GM19468 (cell line): ENCODE results near the gene PYGL.
"Not testable (repeated sequence)": the region's sequence is repeated elsewhere in the genome, so short reads cannot be mapped to it uniquely, and the experiment has no call there.

ENCODE experiments used
- ATAC-seq: cut with Tn5 transposase; IDR thresholded peaks from one replicate; pipeline ENCODE4 v1.9.1; 2021; ENCODE audit warnings: mild to moderate bottlenecking, moderate library complexity, moderate number of reproducible peaks; ENCODE audit not compliant: unreplicated experiment; ENCODE audit errors: extremely low read depth

Gene PYGL

DNA sequence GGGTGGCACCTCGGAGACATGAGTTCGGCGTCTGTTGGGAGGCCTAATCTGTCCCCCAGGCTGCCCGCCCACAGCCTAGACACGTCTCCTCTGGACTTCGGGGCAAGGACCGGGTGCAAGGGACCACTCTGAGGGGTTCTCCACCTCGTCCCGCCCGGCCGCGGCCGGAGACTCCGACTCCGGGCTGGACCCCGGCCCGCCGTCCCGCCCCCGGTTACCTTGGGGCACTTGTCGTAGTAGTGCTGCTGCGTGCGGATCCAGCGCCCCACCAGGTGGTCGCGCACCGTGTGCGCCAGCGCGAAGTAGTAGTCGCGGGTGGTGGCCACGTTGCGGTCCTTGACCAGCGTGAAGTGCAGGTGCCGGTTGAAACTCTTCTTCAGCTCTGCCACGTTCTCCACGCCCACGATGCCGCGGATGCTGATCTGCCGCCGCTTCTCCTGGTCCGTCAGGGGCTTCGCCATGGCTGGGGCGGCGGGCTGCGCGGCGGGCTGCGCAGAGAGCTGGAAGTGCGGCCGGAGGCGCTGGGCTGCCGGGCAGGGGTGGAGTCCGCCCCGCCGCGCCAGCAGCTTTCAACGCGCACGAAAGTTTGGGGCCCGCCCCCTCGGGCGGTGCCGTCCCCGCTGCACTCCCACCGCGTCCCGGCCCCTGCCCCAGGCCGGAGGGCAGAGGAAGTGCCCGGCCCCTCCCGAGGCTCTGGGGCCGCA lies at the start of gene PYGL:
Gene PYGL, minus strand, starts transcription at position 541 of the 704 bp plus-strand sequence. Its CDS starts 80 bp downstream, at position 461.
- ATAC-seq = no peak

DNA sequence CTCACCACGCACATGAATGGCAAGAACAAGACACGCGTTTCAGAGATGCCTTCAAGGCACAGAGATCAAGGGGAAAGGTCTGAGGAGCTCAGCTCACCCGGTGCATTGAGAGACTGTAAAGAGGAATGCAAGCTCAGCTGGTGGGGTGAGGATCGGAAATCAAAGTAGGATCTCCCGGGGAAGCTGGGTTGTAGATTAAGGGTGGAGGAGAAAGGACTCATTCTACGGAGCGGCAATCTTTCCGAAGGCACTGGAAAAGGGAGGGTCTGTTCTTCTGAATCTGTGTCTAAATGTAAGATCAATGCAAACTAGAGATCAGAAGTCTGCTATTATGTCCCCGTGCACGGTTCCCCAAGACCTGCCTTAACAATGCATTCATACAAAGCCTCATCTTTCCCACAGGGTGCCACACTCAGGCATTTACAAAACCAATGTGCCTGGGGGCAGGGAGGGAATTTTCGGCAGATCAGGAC lies 41.6 kb upstream of the PYGL start:
- no peak for ATAC-seq

DNA sequence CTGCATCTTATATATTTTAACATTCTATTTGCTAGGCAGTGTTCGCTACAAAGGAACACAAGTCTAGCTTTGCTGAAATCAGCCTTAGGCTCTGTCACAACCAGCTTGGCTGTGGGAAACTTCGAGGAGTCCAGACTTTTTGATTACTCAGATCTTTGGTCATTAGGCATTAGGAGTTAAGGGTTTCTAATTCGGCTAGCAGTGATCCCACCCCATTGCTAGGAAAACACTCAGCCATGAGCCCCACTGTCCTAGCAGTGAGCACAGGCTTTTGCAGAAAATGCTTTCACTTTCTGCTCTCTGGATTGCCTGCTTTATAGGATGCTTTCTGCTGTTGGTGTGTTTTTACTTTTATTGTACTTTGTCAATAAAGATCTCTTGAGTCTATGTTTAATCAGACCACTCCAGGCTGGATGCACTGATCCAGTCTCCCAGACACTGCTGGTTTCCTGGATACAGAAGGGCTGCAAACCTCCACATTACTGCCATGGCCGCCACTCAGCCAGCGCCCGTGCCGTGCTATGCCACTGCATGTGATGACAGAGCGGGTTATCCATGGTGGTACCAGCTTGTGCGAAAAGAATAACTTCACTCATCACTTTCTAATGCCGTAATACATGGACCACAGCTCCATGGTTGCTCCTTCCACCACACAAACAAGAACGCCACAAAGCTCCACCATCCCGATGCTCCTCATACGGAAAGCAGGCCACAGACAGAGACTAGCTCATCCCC lies 41.0 kb upstream of the PYGL start:
- no peak for ATAC-seq

GRCh38 chr14:50984036-50984710 lies 39.9 kb upstream of the PYGL start:
- ATAC-seq = no peak

GRCh38 chr14:50979941-50980850 lies 35.9 kb upstream of the PYGL start:
- ATAC-seq = no peak

- peak; percentile 84 for ATAC-seq
Observed at GRCh38 chr14:50978888-50979287, 34.6 kb upstream of the PYGL start.

- ATAC-seq = no peak
Observed at GRCh38 chr14:50978529-50978871, 34.2 kb upstream of the PYGL start.

DNA sequence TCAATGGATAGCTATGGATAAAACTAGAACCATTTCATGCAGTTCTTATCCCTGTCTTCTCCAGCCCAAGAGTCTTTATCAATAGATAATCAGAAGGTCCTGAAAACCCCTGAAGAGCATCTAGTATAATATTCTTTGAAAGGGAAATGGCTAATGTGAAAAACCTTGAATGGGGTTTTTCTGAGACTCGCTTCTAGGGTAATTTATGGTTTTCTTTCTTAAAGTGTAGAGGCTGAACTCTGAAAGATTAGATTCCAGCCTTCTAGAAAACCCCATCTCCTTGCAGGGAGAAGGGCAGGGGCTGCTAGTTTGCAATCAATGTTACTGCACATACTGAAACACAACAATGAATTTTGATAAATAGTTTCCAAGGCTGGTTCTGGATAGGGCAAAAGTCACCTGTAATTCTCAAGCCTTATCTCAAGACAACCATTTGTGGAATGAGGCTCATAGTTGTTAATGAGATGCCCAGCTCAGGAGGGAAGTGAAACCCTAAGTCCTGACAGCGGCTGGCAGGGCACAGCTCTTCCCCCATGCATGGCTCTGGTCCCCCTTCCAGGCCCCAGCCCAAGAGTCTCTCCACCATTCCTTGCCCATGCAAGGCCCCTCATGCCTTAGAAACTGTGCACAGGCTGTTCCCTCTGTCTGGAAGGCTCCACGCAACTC lies 33.7 kb upstream of the PYGL start:
- ATAC-seq = peak; percentile 13

DNA sequence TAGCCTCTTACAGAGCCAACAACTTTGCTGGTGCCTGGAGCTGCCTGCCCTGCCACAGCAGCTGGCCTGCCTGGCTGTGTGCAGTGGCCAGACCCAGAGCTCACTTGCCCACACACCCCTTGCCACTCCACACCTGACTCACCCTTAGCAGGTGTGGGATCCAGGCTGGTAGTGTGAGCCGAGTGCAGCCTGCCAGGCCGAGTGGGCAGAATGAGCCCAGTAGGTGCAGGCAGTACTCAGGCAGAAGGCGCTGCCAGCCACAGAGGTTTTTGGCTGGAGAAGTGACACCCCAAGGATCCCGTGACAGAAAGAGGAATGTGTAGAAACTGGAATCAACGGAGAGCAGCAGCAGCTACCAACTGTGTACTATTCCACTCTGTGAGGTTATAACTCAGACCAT lies 29.8 kb upstream of the PYGL start:
- ATAC-seq = no peak

DNA sequence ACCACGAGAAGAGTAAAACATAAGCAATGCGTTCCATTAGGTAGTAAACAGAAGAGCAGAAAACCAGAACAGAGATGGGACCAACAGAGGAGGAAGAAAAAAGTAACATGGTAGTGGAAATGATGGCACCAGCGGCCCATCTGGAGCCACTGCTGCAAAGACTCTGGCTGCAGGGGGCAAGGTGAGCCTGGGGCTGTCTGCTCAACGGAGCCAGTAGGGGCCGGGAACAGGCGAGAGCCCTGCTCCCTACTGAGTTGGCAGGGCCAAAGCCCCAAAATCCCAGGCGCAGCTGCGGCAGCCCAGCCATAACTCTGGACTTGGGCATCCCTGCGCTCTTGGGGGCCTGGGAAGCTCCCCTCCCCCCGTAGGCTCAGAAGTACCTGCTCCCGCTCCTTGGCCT lies 28.5 kb upstream of the PYGL start:
- no peak for ATAC-seq

- ATAC-seq = no peak
Observed at GRCh38 chr14:50970886-50971781, 26.9 kb upstream of the PYGL start.

- ATAC-seq = no peak
Observed at GRCh38 chr14:50967790-50968189, 23.5 kb upstream of the PYGL start.

- ATAC-seq = no peak
Observed at GRCh38 chr14:50967103-50967502, 22.8 kb upstream of the PYGL start.

DNA sequence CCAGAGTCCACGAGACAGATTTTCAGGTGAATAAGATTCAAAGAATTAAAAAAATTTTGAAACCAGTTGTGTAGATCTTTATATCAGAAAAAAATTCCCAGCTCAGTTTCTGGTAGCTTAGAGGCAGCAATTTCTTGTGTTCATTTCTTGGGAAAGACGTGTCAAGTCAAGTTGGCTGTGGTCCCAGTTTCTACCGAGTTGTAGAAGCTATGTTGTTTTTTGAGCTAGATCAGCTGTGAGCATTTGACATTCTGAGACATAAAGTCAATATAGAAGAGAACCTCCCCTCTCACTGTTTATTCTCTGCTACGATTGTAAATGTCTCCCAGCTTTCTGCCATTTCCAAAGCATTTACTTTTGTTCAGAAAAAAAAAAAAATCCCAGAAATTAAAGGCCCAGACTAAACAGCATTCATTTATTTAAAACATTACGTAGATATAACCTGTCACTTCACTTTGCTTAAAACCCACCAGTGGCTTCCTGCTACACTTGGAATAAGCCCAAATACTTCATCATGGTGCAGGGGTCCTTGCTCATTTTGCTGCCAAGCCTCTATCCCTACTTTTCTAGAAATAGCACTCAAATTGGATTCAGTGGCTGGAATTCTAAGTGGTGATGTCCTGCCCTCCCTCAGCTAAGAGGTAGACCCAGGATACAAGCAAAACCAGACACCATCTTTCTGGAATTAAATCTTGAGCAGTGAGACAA lies 20.6 kb upstream of the PYGL start:
- ATAC-seq = no peak

DNA sequence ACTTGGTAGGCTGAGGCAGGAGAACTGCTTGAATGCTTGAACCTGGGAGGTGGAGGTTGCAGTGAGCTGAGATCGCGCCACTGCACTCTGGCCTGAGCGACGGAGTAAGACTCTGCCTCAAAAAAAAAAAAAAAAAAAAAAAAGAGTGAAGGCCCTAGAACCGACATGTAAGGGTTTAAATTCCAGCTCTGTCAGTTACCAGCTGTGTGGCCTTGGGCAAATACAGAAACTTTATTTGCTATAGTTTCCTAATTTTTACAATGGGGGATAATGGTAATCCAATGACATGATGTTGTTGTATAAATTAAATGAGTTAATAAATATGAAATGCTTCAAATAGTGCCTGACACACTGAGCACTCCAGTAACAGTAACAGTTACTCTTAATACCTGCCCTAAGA lies 19.6 kb upstream of the PYGL start:
- no peak for ATAC-seq

DNA sequence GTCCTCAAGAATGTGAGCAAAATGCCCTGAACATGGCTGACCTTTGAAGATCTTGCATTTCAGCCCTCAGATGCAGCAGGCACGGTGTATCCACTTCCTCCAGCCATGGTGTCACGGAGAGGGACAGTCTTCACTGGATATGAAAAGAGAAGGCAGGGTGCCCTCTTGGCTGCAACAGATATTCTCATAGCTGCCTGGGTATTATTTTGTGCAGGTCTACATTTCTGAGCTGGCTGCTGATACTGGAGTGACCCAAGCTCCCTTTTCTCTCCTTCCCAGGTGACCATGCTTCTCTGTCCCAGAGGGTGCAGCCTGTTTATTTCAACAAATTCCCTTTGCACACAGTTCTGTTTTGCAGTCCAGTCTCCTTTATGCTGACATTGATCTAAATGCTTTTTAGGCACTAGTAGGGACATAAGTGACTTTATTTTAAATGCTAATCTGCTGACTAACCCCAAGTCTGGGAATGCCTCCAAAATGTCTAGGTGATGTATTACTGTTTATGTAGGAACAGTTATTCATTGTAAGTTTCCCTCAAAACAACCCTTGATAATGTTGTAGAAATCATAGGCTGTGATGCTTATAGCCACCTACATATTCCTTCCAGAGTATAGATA lies 17.4 kb upstream of the PYGL start:
- ATAC-seq = no peak

DNA sequence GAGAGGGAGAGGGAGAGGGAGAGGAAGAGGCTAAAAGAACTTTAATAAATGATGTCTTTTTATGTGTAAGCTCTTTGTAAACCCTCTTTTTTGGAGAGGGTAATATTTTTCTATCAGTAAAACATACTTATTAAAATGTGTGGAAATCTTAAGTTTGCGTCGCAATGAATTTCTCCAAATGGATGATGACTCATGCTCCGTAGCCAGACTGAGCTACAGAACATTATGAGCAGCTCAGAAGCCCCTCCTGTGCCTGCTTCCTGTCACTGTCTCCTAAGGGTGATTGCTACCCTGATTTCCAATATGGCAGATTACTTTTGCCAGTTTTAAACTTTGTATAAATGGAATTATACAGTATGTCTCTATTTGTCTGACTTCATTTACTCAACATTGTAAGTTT lies 13.0 kb upstream of the PYGL start:
- ATAC-seq = no peak

DNA sequence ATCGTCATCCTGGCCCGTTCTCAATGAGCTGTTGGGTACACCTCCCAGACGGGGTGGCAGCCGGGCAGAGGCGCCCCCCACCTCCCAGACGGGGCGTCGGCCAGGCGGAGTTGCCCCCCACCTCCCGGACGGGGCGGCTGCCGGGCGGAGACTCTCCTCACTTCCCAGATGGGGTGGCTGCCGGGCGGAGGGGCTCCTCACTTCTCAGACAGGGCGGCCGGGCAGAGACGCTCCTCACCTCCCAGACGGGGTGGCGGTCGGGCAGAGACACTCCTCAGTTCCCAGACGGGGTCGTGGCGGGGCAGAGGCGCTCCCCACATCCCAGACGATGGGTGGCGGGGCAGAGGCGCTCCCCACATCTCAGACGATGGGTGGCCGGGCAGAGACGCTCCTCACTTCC lies 12.1 kb upstream of the PYGL start:
- not testable (repeated sequence) for ATAC-seq
